Right atrium auricular region (tissue), 2 donors: ENCODE results near the gene NOLC1. TPM values are rescaled to one million over a fixed set of nuclear protein-coding genes. Genes with fewer than 3 reads are reported as not detected.

Source experiments
- DNase-seq: peaks from one replicate; pipeline ENCODE4 v3.0.0-alpha.2; 2019; ENCODE audit warnings: low spot score
- H3K27ac ChIP-seq, 2 donors: fragments of 200-600 bp; sonication (generic); 1 replicate in 1 of 2; 2 replicates in 1 of 2; pipeline ENCODE4 v1.5.1; 2016 to 2019
- H3K27me3 ChIP-seq, 2 donors: fragments of 200-600 bp; sonication (generic); one replicate each; pipeline versions ENCODE4 v1.5.1 to v1.6.0; 2017 to 2019
- H3K36me3 ChIP-seq: fragments of 200-600 bp; sonication (generic); one replicate; pipeline ENCODE4 v1.5.1; 2016
- H3K4me1 ChIP-seq, 2 donors: fragments of 200-600 bp; sonication (generic); one replicate each; pipeline versions ENCODE4 v1.5.1 to v1.6.0; 2017 to 2019
- H3K4me3 ChIP-seq, 2 donors: fragments of 200-600 bp; sonication (generic); 1 replicate in 1 of 2; 2 replicates in 1 of 2; pipeline ENCODE4 v1.5.1; 2017 to 2019; ENCODE audit warnings: mild to moderate bottlenecking in 1 of 2, moderate library complexity in 1 of 2
- H3K9me3 ChIP-seq, 2 donors: fragments of 200-600 bp; sonication (generic); one replicate each; pipeline ENCODE4 v1.5.1; 2019
- total RNA-seq, 2 donors: library from RNA; depleted of rRNA; stranded (reverse); fragments of >200 nt; gene quantifications; one replicate each; pipeline ENCODE4 v1.1.0, GENCODE V29; 2016
- TF ChIP-seq, protein P1 (sequence below), 2 donors: fragments of 200-600 bp; sonication (generic); IDR thresholded peaks; one replicate each; pipeline ENCODE4 v1.5.1; 2019; ENCODE audit warnings: antibody characterized with exemption in 2 of 2

NOLC1 gene
- total RNA-seq, 2 donors from 2014 or later: 42.2 to 47.8 TPM

- Histone ChIP-seq H3K4me1 (peaks cover 0 to 19% of the 10 kb centered on the region in 2 donors), H3K4me3 (no peak overlapping the region), H3K27ac (no peak overlapping the region), H3K36me3 (peaks cover 45% of the 10 kb centered on the region), H3K9me3 (no peaks in the 10 kb centered on the region), H3K27me3 (no peaks in the 10 kb centered on the region)
- TF ChIP-seq, protein P1, sequence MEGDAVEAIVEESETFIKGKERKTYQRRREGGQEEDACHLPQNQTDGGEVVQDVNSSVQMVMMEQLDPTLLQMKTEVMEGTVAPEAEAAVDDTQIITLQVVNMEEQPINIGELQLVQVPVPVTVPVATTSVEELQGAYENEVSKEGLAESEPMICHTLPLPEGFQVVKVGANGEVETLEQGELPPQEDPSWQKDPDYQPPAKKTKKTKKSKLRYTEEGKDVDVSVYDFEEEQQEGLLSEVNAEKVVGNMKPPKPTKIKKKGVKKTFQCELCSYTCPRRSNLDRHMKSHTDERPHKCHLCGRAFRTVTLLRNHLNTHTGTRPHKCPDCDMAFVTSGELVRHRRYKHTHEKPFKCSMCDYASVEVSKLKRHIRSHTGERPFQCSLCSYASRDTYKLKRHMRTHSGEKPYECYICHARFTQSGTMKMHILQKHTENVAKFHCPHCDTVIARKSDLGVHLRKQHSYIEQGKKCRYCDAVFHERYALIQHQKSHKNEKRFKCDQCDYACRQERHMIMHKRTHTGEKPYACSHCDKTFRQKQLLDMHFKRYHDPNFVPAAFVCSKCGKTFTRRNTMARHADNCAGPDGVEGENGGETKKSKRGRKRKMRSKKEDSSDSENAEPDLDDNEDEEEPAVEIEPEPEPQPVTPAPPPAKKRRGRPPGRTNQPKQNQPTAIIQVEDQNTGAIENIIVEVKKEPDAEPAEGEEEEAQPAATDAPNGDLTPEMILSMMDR (IDR thresholded peaks at IDR 0.05): no peak
- DNase-seq: no peak
Measured at GRCh38 chr10:102154466-102155116, 2.4 kb downstream of the NOLC1 start.

GRCh38 chr10:102157224-102157623 is 5.0 kb downstream of the NOLC1 start:
- Histone ChIP-seq H3K27me3 (no peaks in the 10 kb centered on the region), H3K36me3 (peaks cover 64% of the 10 kb centered on the region), H3K4me3 (no peak overlapping the region), H3K4me1 (peaks cover 0 to 13% of the 10 kb centered on the region in 2 donors), H3K9me3 (no peaks in the 10 kb centered on the region), H3K27ac (no peak overlapping the region)
- DNase-seq: no peak
- TF ChIP-seq, protein P1 (IDR thresholded peaks at IDR 0.05): no peak

GRCh38 chr10:102159051-102159597 is 6.9 kb downstream of the NOLC1 start:
- peaks cover 83% of the 10 kb centered on the region for H3K36me3 ChIP-seq
- H3K9me3 ChIP-seq: no peaks in the 10 kb centered on the region
- no peaks in the 10 kb centered on the region for H3K4me1 ChIP-seq
- H3K27ac ChIP-seq: no peak overlapping the region
- no peak overlapping the region for H3K4me3 ChIP-seq
- no peaks in the 10 kb centered on the region for H3K27me3 ChIP-seq
- DNase-seq: no peak
- TF ChIP-seq, protein P1 (IDR thresholded peaks at IDR 0.05): no peak

DNA sequence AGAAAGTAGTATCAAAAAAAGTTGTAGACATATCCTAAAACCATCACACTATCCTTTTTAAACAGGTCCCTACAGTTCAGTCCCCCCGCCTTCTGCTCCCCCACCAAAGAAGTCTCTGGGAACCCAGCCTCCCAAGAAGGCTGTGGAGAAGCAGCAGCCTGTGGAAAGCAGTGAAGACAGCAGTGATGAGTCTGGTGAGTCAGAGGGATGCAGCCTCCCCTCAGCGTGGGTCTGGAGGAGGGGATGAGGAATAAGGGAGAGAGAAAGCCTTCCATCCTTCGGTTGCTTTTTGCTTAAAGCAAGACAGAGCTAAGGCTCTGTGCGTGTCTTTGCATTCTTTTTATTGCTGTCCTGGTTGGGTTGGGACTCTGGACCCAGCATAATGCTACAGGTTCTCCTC is 7.6 kb downstream of the NOLC1 start:
- Histone ChIP-seq H3K36me3 (peaks cover 84% of the 10 kb centered on the region), H3K4me3 (no peak overlapping the region), H3K9me3 (no peaks in the 10 kb centered on the region), H3K27ac (no peak overlapping the region), H3K4me1 (no peaks in the 10 kb centered on the region), H3K27me3 (no peaks in the 10 kb centered on the region)
- TF ChIP-seq, protein P1 (IDR thresholded peaks at IDR 0.05): no peak
- DNase-seq: no peak

DNA sequence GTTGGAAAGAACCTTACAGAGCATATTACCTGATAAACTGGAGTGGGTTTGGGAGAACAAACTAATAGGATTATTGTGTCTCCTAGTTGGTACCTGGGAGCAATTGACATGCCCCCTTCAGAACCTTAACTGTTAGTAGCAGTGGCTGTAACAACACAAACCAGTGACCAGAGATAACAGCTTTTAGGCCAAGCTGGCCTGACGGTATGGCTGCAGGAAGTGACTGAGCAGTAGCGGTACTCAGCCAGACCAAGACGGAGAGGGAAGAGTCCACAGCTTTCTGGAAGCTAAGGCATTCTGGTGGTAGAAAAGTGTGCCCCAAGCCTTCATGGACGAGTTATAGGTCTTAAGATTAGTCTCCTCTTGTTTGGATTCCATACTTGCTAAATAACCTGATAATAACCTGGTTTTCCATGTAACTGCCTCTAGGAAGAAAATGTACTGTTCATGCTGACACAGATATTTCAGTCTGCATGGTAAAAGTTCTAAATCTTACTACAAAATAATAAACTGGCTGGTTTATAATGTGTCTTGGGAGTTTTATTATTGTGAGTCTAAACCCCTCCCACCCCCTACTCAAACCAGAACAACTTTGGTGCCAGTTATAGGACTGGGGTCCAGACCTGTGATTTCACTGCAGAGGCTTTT is 11.3 kb downstream of the NOLC1 start:
- no peak overlapping the region for H3K4me3 ChIP-seq
- H3K4me1 ChIP-seq: no peaks in the 10 kb centered on the region
- no peak overlapping the region for H3K27ac ChIP-seq
- no peak for DNase-seq
- H3K36me3 ChIP-seq: peaks cover 58% of the 10 kb centered on the region
- TF ChIP-seq, protein P1 (IDR thresholded peaks at IDR 0.05): no peak
- H3K27me3 ChIP-seq: no peaks in the 10 kb centered on the region
- H3K9me3 ChIP-seq: no peaks in the 10 kb centered on the region
